NCI-H82 (cell line): ENCODE data around the gene SCT.

Experiments
- DNase-seq: peaks from one replicate; lab custom pipeline; 2025; lab: John Stamatoyannopoulos, UW

Gene SCT

GRCh38 chr11:586376-587316 lies 40.3 kb downstream of the SCT start:
- DNase-seq: no peak

- no peak for DNase-seq
Measured at GRCh38 chr11:584287-584686, 42.7 kb downstream of the SCT start.

GRCh38 chr11:581752-582151 lies 45.2 kb downstream of the SCT start:
- no peak for DNase-seq

GRCh38 chr11:581342-581741 lies 45.6 kb downstream of the SCT start:
- DNase-seq: no peak

- no peak for DNase-seq
Measured at GRCh38 chr11:579830-580601, 47.0 kb downstream of the SCT start.

- DNase-seq: no peak
Measured at GRCh38 chr11:578276-579035, 48.5 kb downstream of the SCT start.

- no peak for DNase-seq
Measured at GRCh38 chr11:577611-577894, 49.4 kb downstream of the SCT start.

- no peak for DNase-seq
Measured at GRCh38 chr11:576811-577610, 50.0 kb downstream of the SCT start.
